CD8-positive, alpha-beta memory T cell (primary cell): Measurements from ENCODE around the gene DPYD. TPM values are rescaled to one million over a fixed set of nuclear protein-coding genes. Genes with fewer than 3 reads are reported as not detected.
A peak's percentile ranks its signal among the peaks of the same experiment; 100 is the strongest.

ENCODE experiments used
- CTCF ChIA-PET: fragments of 350-600 bp; sonication (Branson Sonifier 250); formaldehyde crosslinking; loops from one replicate; lab custom pipeline; 2021; ENCODE audit warnings: antibody characterized with exemption; lab: Charles Lee
- POLR2A ChIA-PET: fragments of 350-600 bp; sonication (Branson Sonifier 250); formaldehyde crosslinking; loops from one replicate; lab custom pipeline; 2021; ENCODE audit warnings: antibody characterized with exemption; lab: Charles Lee
- DNase-seq, 5 donors: peaks; one replicate each; pipeline versions ENCODE4 v3.0.0 to v3.0.0-alpha.2; 2020 to 2022; ENCODE audit warnings: mixed read lengths in 1 of 5
- H3K27ac ChIP-seq: one replicate; pipeline ENCODE4 v1.7.0; 2013; ENCODE audit warnings: low read depth, mild to moderate bottlenecking, low read length, moderate library complexity
- H3K27me3 ChIP-seq: 2 replicates; pipeline ENCODE4 v1.7.0; 2013; ENCODE audit warnings: low read length, mild to moderate bottlenecking; ENCODE audit not compliant: insufficient read depth, poor library complexity, severe bottlenecking
- H3K36me3 ChIP-seq: 2 replicates; pipeline ENCODE4 v1.7.0; 2013; ENCODE audit warnings: mild to moderate bottlenecking, low read length, moderate library complexity; ENCODE audit not compliant: insufficient read depth
- H3K4me1 ChIP-seq: 2 replicates; pipeline ENCODE4 v1.7.0; 2013; ENCODE audit warnings: mild to moderate bottlenecking, low read length, moderate library complexity; ENCODE audit not compliant: insufficient read depth
- H3K4me3 ChIP-seq: 2 replicates; pipeline ENCODE4 v1.7.0; 2013; ENCODE audit warnings: mild to moderate bottlenecking, low read length
- H3K9me3 ChIP-seq: 2 replicates; pipeline ENCODE4 v1.7.0; 2013; ENCODE audit warnings: mild to moderate bottlenecking, low read length
- H3K27ac Mint-ChIP-seq, 8 donors: one replicate each; pipeline ENCODE4 v1.8.0; 2020 to 2021; ENCODE audit warnings: mixed read lengths in 8 of 8, mild to moderate bottlenecking in 6 of 8, inconsistent platforms in 3 of 8, moderate library complexity in 3 of 8
- H3K27me3 Mint-ChIP-seq, 2 donors: one replicate each; pipeline ENCODE4 v1.8.0; 2020 to 2021; ENCODE audit warnings: mixed read lengths in 2 of 2, mild to moderate bottlenecking in 1 of 2, moderate library complexity in 1 of 2
- H3K36me3 Mint-ChIP-seq, 3 donors: one replicate each; pipeline ENCODE4 v1.8.0; 2020 to 2021; ENCODE audit warnings: mixed read lengths in 3 of 3, inconsistent platforms in 1 of 3, mild to moderate bottlenecking in 1 of 3
- H3K4me1 Mint-ChIP-seq, 3 donors: one replicate each; pipeline ENCODE4 v1.8.0; 2020 to 2021; ENCODE audit warnings: mixed read lengths in 3 of 3, inconsistent platforms in 1 of 3, mild to moderate bottlenecking in 1 of 3
- H3K4me3 Mint-ChIP-seq, 7 donors: one replicate each; pipeline ENCODE4 v1.8.0; 2020 to 2021; ENCODE audit warnings: mixed read lengths in 7 of 7, mild to moderate bottlenecking in 6 of 7, moderate library complexity in 4 of 7, inconsistent platforms in 2 of 7
- H3K9me3 Mint-ChIP-seq, 5 donors: one replicate each; pipeline ENCODE4 v1.8.0; 2020 to 2022; ENCODE audit warnings: mixed read lengths in 5 of 5, mild to moderate bottlenecking in 3 of 5, moderate library complexity in 2 of 5, inconsistent platforms in 1 of 5
- polyA plus RNA-seq: library from polyadenylated mRNA; unstranded; fragments of 300-500 nt; fragmentation: Illumina TruSeq; gene quantifications from one replicate; pipeline ENCODE4 v1.2.3, GENCODE V29; 2021
- total RNA-seq, 2 experiments: library from RNA; stranded (reverse); gene quantifications; one replicate each; pipeline ENCODE4 v1.2.3, GENCODE V29; 2021

DPYD gene
- total and polyA plus RNA-seq, 3 experiments from 2014 or later: 9.6 to 43.9 (median 10.3) TPM

DNA sequence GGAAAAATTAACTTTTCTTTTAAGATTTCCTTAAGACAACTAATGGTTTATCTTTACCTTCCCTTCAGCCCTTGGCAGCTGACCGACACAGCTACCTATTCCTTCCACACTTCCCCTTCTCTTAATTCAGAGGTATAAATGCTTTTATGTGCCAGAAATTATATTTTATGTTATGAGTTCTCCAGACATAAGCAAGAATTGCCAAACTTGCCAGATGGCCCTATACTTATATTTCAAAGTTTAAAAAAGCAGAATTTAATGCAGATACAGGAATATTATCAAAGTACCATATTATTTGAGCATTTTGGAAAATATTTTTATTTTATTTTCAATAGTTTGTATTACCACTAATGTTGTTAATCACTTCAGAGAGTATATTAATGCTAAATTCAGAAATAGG, 754.2 kb downstream of the DPYD start:
- Mint-ChIP-seq H3K4me1 (peaks cover 0 to 6% (median 5%) of the 10 kb centered on the region in 3 donors), H3K4me3 (no peak overlapping the region), H3K36me3 (peaks cover 17 to 47% (median 21%) of the 10 kb centered on the region in 3 donors), H3K27ac (no peak overlapping the region), H3K27me3 (peaks cover 0 to 3% of the 10 kb centered on the region in 2 donors), H3K9me3 (peaks cover 6 to 15% (median 13%) of the 10 kb centered on the region in 5 donors)
- no peak for DNase-seq
- peaks cover 4% of the 10 kb centered on the region for H3K9me3 ChIP-seq
- ChIA-PET POLR2A (no interaction called here), CTCF (interaction anchor here (0.8 kb wide), 1 partner anchor 887 kb away, joined by 4 read pairs; no protein-coding TSS in a partner anchor)
- no peaks in the 10 kb centered on the region for H3K4me1 ChIP-seq
- no peak overlapping the region for H3K4me3 ChIP-seq
- no peaks in the 10 kb centered on the region for H3K36me3 ChIP-seq
- H3K27ac ChIP-seq: no peak overlapping the region
- H3K27me3 ChIP-seq: no peaks in the 10 kb centered on the region

DNA sequence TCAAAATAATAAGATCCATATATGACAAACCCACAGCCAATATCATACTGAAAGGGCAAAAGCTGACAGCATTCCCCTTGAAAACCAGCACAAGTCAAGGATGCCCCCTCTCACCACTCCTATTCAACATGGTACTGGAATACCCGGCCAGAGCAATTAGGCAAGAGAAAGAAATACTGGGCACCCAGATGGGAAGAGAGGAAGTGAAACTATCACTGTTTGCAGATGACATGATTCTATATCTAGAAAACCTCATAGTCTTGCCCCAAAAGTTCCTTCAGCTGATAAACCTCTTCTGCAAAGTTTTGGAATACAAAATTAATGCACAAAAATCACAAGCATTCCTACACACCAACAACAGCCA, 756.6 kb downstream of the DPYD start:
- ChIA-PET POLR2A (no interaction called here), CTCF (no interaction called here)
- Histone ChIP-seq H3K27me3 (no peaks in the 10 kb centered on the region), H3K4me3 (no peak overlapping the region), H3K36me3 (no peaks in the 10 kb centered on the region), H3K9me3 (peaks cover 4% of the 10 kb centered on the region), H3K4me1 (no peaks in the 10 kb centered on the region), H3K27ac (no peak overlapping the region)
- Mint-ChIP-seq H3K9me3 (peaks cover 6 to 15% (median 13%) of the 10 kb centered on the region in 5 donors), H3K27ac (peak overlapping the region in 1 of 8 donors; percentile 39), H3K36me3 (peaks cover 14 to 39% (median 21%) of the 10 kb centered on the region in 3 donors), H3K27me3 (peaks cover 0 to 3% of the 10 kb centered on the region in 2 donors), H3K4me1 (peaks cover 0 to 6% (median 5%) of the 10 kb centered on the region in 3 donors), H3K4me3 (no peak overlapping the region)
- DNase-seq: no peak

DNA sequence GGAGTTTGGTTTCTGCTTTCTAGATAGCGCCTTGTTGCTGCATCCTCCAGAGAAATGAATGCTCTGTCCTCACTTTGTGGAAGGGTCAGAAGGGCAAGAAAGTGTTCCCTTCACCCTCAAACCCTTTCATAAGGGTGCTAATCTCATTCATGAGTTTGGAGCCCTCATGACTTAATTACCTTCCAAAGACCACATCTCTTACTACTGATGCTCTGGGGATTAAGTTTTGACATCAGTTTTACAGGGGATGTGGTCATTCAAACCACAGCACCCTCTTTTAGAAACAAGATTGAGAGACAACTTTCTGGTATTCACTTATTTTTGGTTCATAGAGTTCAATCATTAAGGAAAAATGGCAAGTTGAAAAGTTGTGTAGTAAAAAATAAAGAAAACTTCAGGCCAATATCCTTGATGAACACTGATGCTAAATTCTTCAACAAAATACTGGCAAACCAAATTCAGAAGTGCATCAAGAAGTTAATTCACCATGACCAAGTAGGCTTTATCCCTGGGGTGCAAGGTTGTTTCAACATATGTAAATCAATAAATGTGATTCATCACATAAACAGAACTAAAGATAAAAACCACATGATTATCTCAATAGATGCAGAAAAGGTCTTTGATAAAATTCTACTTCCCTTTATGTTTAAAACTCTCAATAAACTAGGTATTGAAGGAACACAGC, 757.1 kb downstream of the DPYD start:
- no peaks in the 10 kb centered on the region for H3K36me3 ChIP-seq
- H3K9me3 ChIP-seq: peaks cover 4% of the 10 kb centered on the region
- no peak overlapping the region for H3K27ac ChIP-seq
- peaks cover 14 to 39% (median 22%) of the 10 kb centered on the region in 3 donors for H3K36me3 Mint-ChIP-seq
- peaks cover 0 to 3% of the 10 kb centered on the region in 2 donors for H3K27me3 Mint-ChIP-seq
- no peak overlapping the region for H3K4me3 Mint-ChIP-seq
- no peak for DNase-seq
- CTCF ChIA-PET: no interaction called here
- peaks cover 6 to 15% (median 13%) of the 10 kb centered on the region in 5 donors for H3K9me3 Mint-ChIP-seq
- H3K4me1 Mint-ChIP-seq: peaks cover 0 to 6% (median 5%) of the 10 kb centered on the region in 3 donors
- no peak overlapping the region for H3K4me3 ChIP-seq
- H3K27me3 ChIP-seq: no peaks in the 10 kb centered on the region
- H3K27ac Mint-ChIP-seq: no peak overlapping the region
- H3K4me1 ChIP-seq: no peaks in the 10 kb centered on the region
- POLR2A ChIA-PET: no interaction called here

DNA sequence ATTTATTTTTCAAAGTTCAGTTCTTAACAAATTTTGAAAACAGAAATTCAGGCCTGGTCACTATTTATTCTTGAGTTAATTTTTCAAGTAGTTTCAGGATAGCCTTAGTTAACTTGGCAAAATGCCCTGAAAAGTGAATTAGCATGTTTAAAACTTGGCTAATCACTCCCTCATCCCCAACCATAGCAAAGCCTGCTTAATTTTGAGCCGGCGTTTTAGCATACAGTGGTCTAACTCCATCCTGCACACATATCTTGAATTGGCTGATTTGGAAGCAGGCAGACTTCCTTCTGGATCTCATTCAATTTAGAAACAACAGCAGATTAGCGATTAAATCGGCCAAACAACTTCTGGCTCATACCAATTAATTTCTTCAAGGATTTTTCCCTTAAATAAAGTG, 760.0 kb downstream of the DPYD start:
- POLR2A ChIA-PET: no interaction called here
- peaks cover 0 to 3% of the 10 kb centered on the region in 2 donors for H3K27me3 Mint-ChIP-seq

DNA sequence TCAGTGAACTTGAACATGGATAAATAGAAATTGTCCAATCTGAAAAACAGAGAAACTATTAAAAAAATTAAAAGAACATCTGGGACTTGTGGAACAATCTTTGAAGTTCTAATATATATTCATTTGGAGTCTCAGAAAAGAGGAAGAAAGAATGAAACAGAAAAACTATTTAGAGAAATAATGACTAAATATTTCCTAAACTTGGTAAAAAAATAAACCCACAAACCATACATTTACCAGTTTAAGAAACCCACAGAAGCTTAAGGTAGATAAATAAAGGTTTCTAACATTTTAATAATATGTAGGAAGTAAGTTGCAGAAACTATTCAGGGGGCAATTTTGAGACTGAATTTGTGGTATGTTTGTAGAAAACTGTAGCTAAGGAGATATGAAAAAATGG, 761.5 kb downstream of the DPYD start:
- peaks cover 0 to 4% (median 3%) of the 10 kb centered on the region in 3 donors for H3K4me1 Mint-ChIP-seq
- Histone ChIP-seq H3K9me3 (peaks cover 4% of the 10 kb centered on the region), H3K36me3 (no peaks in the 10 kb centered on the region), H3K4me3 (no peak overlapping the region), H3K27ac (no peak overlapping the region), H3K4me1 (no peaks in the 10 kb centered on the region), H3K27me3 (no peaks in the 10 kb centered on the region)
- H3K36me3 Mint-ChIP-seq: peaks cover 23 to 42% (median 33%) of the 10 kb centered on the region in 3 donors
- CTCF ChIA-PET: no interaction called here
- DNase-seq: no peak
- POLR2A ChIA-PET: no interaction called here
- H3K4me3 Mint-ChIP-seq: no peak overlapping the region
- no peak overlapping the region for H3K27ac Mint-ChIP-seq
- peaks cover 8 to 14% (median 10%) of the 10 kb centered on the region in 5 donors for H3K9me3 Mint-ChIP-seq
- H3K27me3 Mint-ChIP-seq: no peaks in the 10 kb centered on the region

More for the DNA sequence above, 760.0 kb downstream of the DPYD start:
- H3K9me3 Mint-ChIP-seq: peaks cover 10 to 18% (median 13%) of the 10 kb centered on the region in 5 donors
- H3K4me3 Mint-ChIP-seq: no peak overlapping the region
- CTCF ChIA-PET: no interaction called here
- H3K27ac Mint-ChIP-seq: no peak overlapping the region
- Histone ChIP-seq H3K4me1 (no peaks in the 10 kb centered on the region), H3K36me3 (no peaks in the 10 kb centered on the region), H3K27ac (no peak overlapping the region), H3K27me3 (no peaks in the 10 kb centered on the region), H3K9me3 (peaks cover 4% of the 10 kb centered on the region), H3K4me3 (no peak overlapping the region)
- H3K4me1 Mint-ChIP-seq: peaks cover 0 to 6% (median 5%) of the 10 kb centered on the region in 3 donors
- no peak for DNase-seq
- peaks cover 20 to 47% (median 27%) of the 10 kb centered on the region in 3 donors for H3K36me3 Mint-ChIP-seq

GRCh38 chr1:97158691-97159096, 762.1 kb downstream of the DPYD start:
- DNase-seq: no peak
- ChIA-PET CTCF (no interaction called here), POLR2A (interaction anchor here (0.7 kb wide), 1 partner anchor 16 kb away, joined by 3 read pairs; no protein-coding TSS in a partner anchor)
- H3K27ac ChIP-seq: no peak overlapping the region
- H3K36me3 Mint-ChIP-seq: peaks cover 24 to 42% (median 33%) of the 10 kb centered on the region in 3 donors
- no peaks in the 10 kb centered on the region for H3K27me3 Mint-ChIP-seq
- H3K4me3 ChIP-seq: no peak overlapping the region
- H3K27ac Mint-ChIP-seq: no peak overlapping the region
- no peaks in the 10 kb centered on the region for H3K4me1 ChIP-seq
- peaks cover 4% of the 10 kb centered on the region for H3K9me3 ChIP-seq
- no peaks in the 10 kb centered on the region for H3K4me1 Mint-ChIP-seq
- no peak overlapping the region for H3K4me3 Mint-ChIP-seq
- peaks cover 2 to 7% (median 4%) of the 10 kb centered on the region in 5 donors for H3K9me3 Mint-ChIP-seq
- H3K27me3 ChIP-seq: no peaks in the 10 kb centered on the region
- no peaks in the 10 kb centered on the region for H3K36me3 ChIP-seq

GRCh38 chr1:97157991-97158390, 762.8 kb downstream of the DPYD start:
- Histone ChIP-seq H3K4me3 (no peak overlapping the region), H3K9me3 (no peaks in the 10 kb centered on the region), H3K27me3 (no peaks in the 10 kb centered on the region), H3K36me3 (no peaks in the 10 kb centered on the region), H3K4me1 (no peaks in the 10 kb centered on the region), H3K27ac (no peak overlapping the region)
- ChIA-PET POLR2A (interaction anchor here (0.7 kb wide), 1 partner anchor 15 kb away, joined by 3 read pairs; no protein-coding TSS in a partner anchor), CTCF (no interaction called here)
- no peak for DNase-seq
- Mint-ChIP-seq H3K27ac (no peak overlapping the region), H3K4me3 (no peak overlapping the region), H3K36me3 (peaks cover 29 to 44% (median 34%) of the 10 kb centered on the region in 3 donors), H3K4me1 (no peaks in the 10 kb centered on the region), H3K27me3 (no peaks in the 10 kb centered on the region), H3K9me3 (peaks cover 0 to 4% (median 2%) of the 10 kb centered on the region in 5 donors)

GRCh38 chr1:97151651-97152050, 769.2 kb downstream of the DPYD start:
- no peaks in the 10 kb centered on the region for H3K4me1 ChIP-seq
- no peaks in the 10 kb centered on the region for H3K36me3 ChIP-seq
- no peak overlapping the region for H3K27ac ChIP-seq
- ChIA-PET CTCF (no interaction called here), POLR2A (no interaction called here)
- H3K9me3 ChIP-seq: no peaks in the 10 kb centered on the region
- Mint-ChIP-seq H3K9me3 (no peaks in the 10 kb centered on the region), H3K27ac (no peak overlapping the region), H3K4me3 (no peak overlapping the region), H3K36me3 (peaks cover 23 to 41% (median 35%) of the 10 kb centered on the region in 3 donors), H3K4me1 (no peaks in the 10 kb centered on the region), H3K27me3 (no peaks in the 10 kb centered on the region)
- no peak overlapping the region for H3K4me3 ChIP-seq
- H3K27me3 ChIP-seq: no peaks in the 10 kb centered on the region
- no peak for DNase-seq
